Left cardiac atrium (tissue), 4 donors: ENCODE data around the gene SBNO1. TPM values are rescaled to one million over a fixed set of nuclear protein-coding genes. Genes with fewer than 3 reads are reported as not detected.
A peak's percentile ranks its signal among the peaks of the same experiment; 100 is the strongest.

Source experiments
- ATAC-seq, 2 donors: fragments of 200-7000 bp; cut with Tn5 transposase; one replicate each; pipeline ENCODE4 v1.9.1; 2020; ENCODE audit warnings: mild to moderate bottlenecking in 2 of 2, moderate library complexity in 2 of 2
- DNase-seq: peaks from one replicate; pipeline ENCODE4 v3.0.0-alpha.2; 2020
- intact Hi-C, 2 donors: fragments of 100-400 bp; cut with DNase I; formaldehyde crosslinking; loops; one replicate each; pipeline versions ENCODE4 v1.14.1 to v1.15.1; 2022 to 2023
- total RNA-seq, 2 donors: library from RNA; stranded (reverse); fragmentation: NEBNext Ultra II Directional; extraction: Animal tissue kit (Norgen Biotek cat#: 25700); gene quantifications; one replicate each; pipeline ENCODE4 v1.2.1, GENCODE V29; 2021
- donor health status: DM: no; HTN: yes; CAD: no.
- donor health status: DM: no; HTN: yes; CAD: no; lungs with severe emphysema.
- donor health status: DM: yes; HTN: yes; CAD: no.
- donor health status: Dilated cardiomyopathy.

Gene SBNO1
- total RNA-seq, 2 donors from 2014 or later, result 25.9 to 26.1 TPM

DNA sequence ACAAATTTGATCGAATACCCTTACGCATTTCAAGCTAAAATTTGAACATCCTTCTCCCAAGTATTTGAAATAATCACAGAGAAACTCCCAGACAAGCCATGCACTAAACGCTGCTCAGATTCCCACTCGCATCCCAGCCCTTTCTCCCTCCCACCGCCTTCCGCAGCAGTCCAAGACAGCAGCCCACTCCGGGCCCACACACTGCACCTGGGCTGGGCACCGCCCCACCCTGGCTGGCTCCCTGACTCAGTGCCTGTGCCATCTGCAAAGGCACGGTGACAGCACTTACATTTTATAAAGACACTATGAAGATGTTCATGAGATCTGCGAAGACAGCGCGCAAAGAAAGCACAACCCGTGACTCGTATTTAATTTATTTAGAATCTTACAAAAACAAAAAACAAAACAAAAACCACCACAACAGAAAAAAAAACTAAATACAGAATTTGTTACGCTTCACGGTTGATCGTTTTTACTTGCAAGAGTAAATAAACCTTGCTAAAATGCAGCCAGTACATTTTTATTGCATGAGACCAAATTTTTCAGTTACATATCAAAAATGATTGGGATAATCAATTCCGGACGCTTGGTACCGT is 75.8 kb downstream of the SBNO1 start:
- no peak for ATAC-seq
- intact Hi-C loops, result no loop called here
- no peak for DNase-seq

GRCh38 chr12:123286652-123287373 is 77.8 kb downstream of the SBNO1 start:
- intact Hi-C loops, result no loop called here
- ATAC-seq (no peak), DNase-seq (no peak)

DNA sequence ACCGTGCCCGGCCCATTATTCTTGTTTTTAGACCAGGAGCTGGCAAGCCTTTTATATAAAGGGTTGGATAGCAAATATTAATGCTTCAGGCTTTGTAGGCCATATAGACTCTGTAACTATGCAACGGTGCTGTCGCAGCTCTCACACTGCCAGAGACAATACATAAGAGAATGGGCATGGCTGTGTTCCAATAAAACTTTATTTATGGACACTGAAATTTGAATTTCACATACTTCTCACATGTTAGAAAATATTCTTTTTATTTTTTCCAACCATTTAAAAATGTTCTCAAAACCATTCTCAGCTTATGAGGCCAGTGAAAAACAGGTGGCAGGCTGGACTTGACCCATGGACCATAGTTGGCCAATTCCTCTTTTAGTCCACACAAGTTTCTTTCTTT is 80.0 kb downstream of the SBNO1 start:
- intact Hi-C loops, result no loop called here
- DNase-seq, result no peak
- no peak for ATAC-seq

- no peak for ATAC-seq
- DNase-seq, result no peak
- intact Hi-C loops, result no loop called here
Measured at GRCh38 chr12:123283461-123283860, 81.2 kb downstream of the SBNO1 start.

- DNase-seq, result no peak
- intact Hi-C loops, result no loop called here
Measured at GRCh38 chr12:123282111-123282510, 82.5 kb downstream of the SBNO1 start.

GRCh38 chr12:123280971-123281370 is 83.7 kb downstream of the SBNO1 start:
- no peak for DNase-seq
- ATAC-seq, result no peak
- intact Hi-C loops, result no loop called here

More at GRCh38 chr12:123282111-123282510, 82.5 kb downstream of the SBNO1 start:
- ATAC-seq, result no peak

DNA sequence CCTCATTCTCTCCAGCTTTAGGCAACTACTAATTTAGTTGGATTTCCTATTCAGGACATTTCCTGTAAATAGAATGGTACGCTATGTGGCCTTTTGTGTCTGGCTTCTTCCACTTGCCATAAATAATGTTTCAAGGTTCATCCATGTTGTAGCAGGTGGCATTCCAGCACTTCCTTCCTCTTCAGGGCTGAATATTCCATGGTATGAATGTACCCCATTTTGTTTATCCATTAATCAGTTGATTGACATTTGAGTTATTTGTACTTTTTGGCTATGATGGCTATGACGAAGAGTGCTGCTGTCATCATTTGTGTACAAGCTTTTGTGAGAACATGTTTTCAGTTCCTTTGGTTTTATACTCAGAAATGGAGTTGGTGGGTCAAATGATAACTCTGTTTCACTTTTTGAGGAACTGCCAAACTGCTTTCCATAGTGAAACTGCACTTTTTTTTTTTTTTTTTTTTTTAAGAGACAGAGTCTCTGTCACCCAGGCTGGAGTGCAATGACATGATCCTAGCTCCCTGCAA is 86.5 kb downstream of the SBNO1 start:
- DNase-seq (no peak), ATAC-seq (peak; percentile 12 to 29)
- intact Hi-C loops, result no loop called here

GRCh38 chr12:123273166-123273565 is 91.5 kb downstream of the SBNO1 start:
- intact Hi-C loops, result no loop called here

DNA sequence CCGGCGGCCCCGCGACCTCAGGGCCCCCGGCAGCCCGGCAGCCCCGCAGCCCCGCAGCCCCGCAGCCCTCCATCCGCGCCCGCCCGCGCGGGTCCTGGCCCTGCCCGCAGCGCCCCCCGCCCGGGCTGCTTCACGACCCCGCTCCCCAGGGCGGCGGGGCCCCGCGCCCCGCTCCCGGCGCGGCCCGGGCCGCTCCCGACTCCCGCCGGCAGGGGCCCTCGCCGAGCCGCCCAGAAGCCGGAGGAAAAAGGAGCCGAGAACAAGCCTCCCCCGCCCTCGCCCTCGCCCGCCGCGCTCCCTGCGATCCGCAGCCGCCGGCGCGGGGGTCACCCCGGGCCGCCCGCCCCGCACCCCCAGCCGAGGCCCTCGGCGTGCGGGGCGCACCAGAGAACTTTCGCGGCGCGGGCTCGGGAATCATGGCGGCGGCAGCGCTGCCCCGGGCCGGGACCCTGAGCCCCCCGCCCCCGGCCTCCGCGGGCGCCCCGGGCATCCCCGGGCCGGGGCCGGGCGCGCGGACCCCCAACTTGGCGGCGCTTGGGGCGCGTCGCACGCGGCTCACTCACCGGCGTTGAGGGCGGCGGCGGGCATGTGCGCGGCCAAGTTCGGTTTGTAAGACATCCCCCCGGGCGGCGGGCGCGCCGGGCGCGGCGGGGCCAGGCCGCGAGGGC is 93.5 kb downstream of the SBNO1 start:
- ATAC-seq (peak; percentile 24 to 62), DNase-seq (peak; percentile 79)
- intact Hi-C loops, result loop anchor here in 1 of 2 donors (2.0 kb wide), 1 partner anchor 330 kb away; no protein-coding TSS in a partner anchor

More at GRCh38 chr12:123273166-123273565, 91.5 kb downstream of the SBNO1 start:
- no peak for DNase-seq
- no peak for ATAC-seq

GRCh38 chr12:123270214-123271000 is 94.2 kb downstream of the SBNO1 start:
- peak; percentile 55 for DNase-seq
- peak; percentile 2 to 14 for ATAC-seq
- intact Hi-C loops, result loop anchor here in 1 of 2 donors (2.0 kb wide), 1 partner anchor 330 kb away; no protein-coding TSS in a partner anchor

DNA sequence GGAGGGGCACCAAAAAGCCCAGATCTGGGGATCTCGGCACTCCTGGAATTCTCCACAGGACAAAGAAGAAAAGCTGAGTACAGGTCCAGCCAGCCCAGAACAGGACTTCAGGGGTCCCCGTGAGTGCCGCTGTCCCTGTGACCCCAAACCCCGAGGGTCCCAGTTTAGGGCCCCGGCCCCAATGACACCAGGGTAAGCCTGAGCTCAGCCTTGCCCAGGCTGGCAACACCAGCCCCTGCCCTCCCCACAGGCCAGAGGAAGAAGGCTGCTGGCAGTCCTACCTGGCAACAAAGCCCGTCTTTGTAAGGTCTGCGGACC is 94.8 kb downstream of the SBNO1 start:
- DNase-seq, result no peak
- peak in 1 of 2 donors; percentile 1 for ATAC-seq
- intact Hi-C loops, result loop anchor here in 1 of 2 donors (2.0 kb wide), 1 partner anchor 331 kb away; no protein-coding TSS in a partner anchor

DNA sequence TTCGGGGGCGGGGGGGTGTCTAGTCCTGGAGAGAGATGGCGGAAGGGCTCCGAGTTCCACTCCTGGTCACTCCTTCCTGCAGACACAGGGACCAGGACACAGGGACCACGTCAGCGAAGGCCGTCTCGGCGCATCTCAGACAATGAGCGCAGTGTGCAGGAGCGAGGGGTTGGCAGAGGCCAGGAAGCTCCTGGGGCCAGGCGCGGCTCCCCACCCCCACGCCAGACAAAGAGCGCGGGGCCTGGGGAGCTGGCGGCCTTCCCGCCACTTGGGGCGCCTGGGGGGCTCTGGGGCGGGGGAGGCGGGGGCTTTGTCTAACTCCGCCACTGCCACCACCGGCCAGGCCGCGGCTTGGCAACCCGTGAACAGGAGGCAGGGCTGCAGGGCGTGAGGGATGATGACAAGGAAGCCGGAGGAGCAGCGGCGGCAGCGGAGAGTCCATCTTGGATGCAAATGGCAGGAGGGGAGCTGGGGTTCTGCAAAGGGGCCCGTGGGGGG is 95.2 kb downstream of the SBNO1 start:
- intact Hi-C loops, result no loop called here
- peak; percentile 69 to 79 for ATAC-seq
- peak; percentile 81 for DNase-seq

- peak; percentile 38 for DNase-seq
- intact Hi-C loops, result no loop called here
- ATAC-seq, result no peak
Measured at GRCh38 chr12:123268850-123269249, 95.8 kb downstream of the SBNO1 start.

GRCh38 chr12:123267991-123268843 is 96.4 kb downstream of the SBNO1 start:
- peak in 1 of 2 donors; percentile 4 for ATAC-seq
- intact Hi-C loops, result no loop called here

GRCh38 chr12:123267335-123267920 is 97.2 kb downstream of the SBNO1 start:
- DNase-seq (no peak), ATAC-seq (no peak)
- intact Hi-C loops, result no loop called here

More at GRCh38 chr12:123267991-123268843, 96.4 kb downstream of the SBNO1 start:
- peak; percentile 52 for DNase-seq

GRCh38 chr12:123266679-123267277 is 97.9 kb downstream of the SBNO1 start:
- ATAC-seq, result no peak
- DNase-seq, result no peak
- intact Hi-C loops, result no loop called here
